ENCODE measurements around the gene MT1E. TPM values are rescaled to one million over a fixed set of nuclear protein-coding genes. Genes with fewer than 3 reads are reported as not detected.

The MT1E gene
- total RNA-seq, 5 donors from 2014 or later (not counting 1 experiment from before 2014, with no cell fraction given): 1.9 to 10.8 (median 6.1) TPM

DNA sequence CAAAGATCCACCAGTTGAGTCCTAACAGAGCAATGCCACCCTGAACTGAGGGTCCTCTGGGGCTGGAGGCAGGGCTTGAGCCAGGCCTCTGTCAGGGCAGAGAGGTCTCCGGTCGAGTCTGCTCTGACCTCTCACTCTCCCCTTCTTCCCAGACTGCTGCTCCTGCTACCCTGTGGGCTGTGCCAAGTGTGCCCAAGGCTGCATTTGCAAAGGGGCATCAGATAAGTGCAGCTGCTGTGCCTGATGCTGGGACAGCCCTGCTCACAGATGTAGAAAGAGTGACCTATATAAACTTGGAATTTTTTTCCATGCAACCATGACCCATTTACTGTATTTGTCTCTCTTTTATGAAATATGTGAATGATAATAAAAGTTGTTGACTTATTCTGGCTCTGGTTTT, 23.7 kb downstream of the MT1E start:
- DNase-seq (no peak), ATAC-seq (replicated peaks in 1 of 4) (no peak)
- Histone ChIP-seq H3K4me1 (ENCODE audit: control insufficient read depth in 1 of 2, extremely low read depth in 1 of 2, insufficient read depth in 2 of 2, low read length in 2 of 2) (peaks cover 0 to 2% of the 10 kb centered on the region in 2 experiments), H3K27me3 (replicated peaks in 1 of 2; ENCODE audit: control insufficient read depth in 2 of 2, extremely low read depth in 1 of 2, insufficient read depth in 2 of 2, low read length in 1 of 2) (peaks cover 31 to 50% of the 10 kb centered on the region in 2 experiments), H3K9me3 (no peaks in the 10 kb centered on the region), H3K27ac (ENCODE audit: low read length) (no peak overlapping the region), H3K36me3 (ENCODE audit: control insufficient read depth in 2 of 2, extremely low read depth in 1 of 2, insufficient read depth in 1 of 2, low read length in 1 of 2) (no peaks in the 10 kb centered on the region), H3K4me3 (ENCODE audit: control insufficient read depth in 1 of 2, extremely low read depth in 1 of 2, low read length in 1 of 2) (no peak overlapping the region)
- no CpG with 5 or more reads among the region's 2 CpGs for WGBS (ENCODE audit: insufficient coverage)
- H3K4me1 Mint-ChIP-seq: peaks cover 1 to 4% (median 2%) of the 10 kb centered on the region in 3 donors
- POLR2A ChIA-PET: no interaction called here
- CTCF ChIA-PET: no interaction called here
- H3K27me3 Mint-ChIP-seq: peaks cover 17 to 26% of the 10 kb centered on the region in 2 donors
- H3K4me3 Mint-ChIP-seq: no peak overlapping the region
- no peak overlapping the region for H3K27ac Mint-ChIP-seq
- no peaks in the 10 kb centered on the region for H3K9me3 Mint-ChIP-seq
- no peaks in the 10 kb centered on the region for H3K36me3 Mint-ChIP-seq

GRCh38 chr16:56649820-56650219, 24.2 kb downstream of the MT1E start:
- Histone ChIP-seq H3K4me1 (ENCODE audit: control insufficient read depth in 1 of 2, extremely low read depth in 1 of 2, insufficient read depth in 2 of 2, low read length in 2 of 2) (no peaks in the 10 kb centered on the region), H3K4me3 (ENCODE audit: control insufficient read depth in 1 of 2, extremely low read depth in 1 of 2, low read length in 1 of 2) (no peak overlapping the region), H3K9me3 (no peaks in the 10 kb centered on the region), H3K27ac (ENCODE audit: low read length) (no peak overlapping the region), H3K27me3 (replicated peaks in 1 of 2; ENCODE audit: control insufficient read depth in 2 of 2, extremely low read depth in 1 of 2, insufficient read depth in 2 of 2, low read length in 1 of 2) (peaks cover 33 to 50% of the 10 kb centered on the region in 2 experiments), H3K36me3 (ENCODE audit: control insufficient read depth in 2 of 2, extremely low read depth in 1 of 2, insufficient read depth in 1 of 2, low read length in 1 of 2) (no peaks in the 10 kb centered on the region)
- no peaks in the 10 kb centered on the region for H3K9me3 Mint-ChIP-seq
- WGBS (ENCODE audit: insufficient coverage): no CpG with 5 or more reads among the region's 3 CpGs
- peaks cover 17 to 27% of the 10 kb centered on the region in 2 donors for H3K27me3 Mint-ChIP-seq
- DNase-seq (no peak), ATAC-seq (replicated peaks in 1 of 4) (no peak)
- H3K4me3 Mint-ChIP-seq: no peak overlapping the region
- no peaks in the 10 kb centered on the region for H3K36me3 Mint-ChIP-seq
- no peaks in the 10 kb centered on the region for H3K4me1 Mint-ChIP-seq
- H3K27ac Mint-ChIP-seq: no peak overlapping the region
- ChIA-PET POLR2A (interaction anchor here in 1 of 2 donors (0.6 kb wide), 1 partner anchor 24 kb away, joined by 3 read pairs; the partner anchor contains the start of gene MT1E), CTCF (no interaction called here)

GRCh38 chr16:56651586-56651985, 26.0 kb downstream of the MT1E start, which contains the start of gene MT1B:
TSS of gene MT1B (plus strand) at chr16:56651886. CDS start at chr16:56651954, 68 bp downstream.
- CTCF ChIA-PET: interaction anchor here in 1 of 2 donors (1.5 kb wide), 1 partner anchor 50 kb away, joined by 5 read pairs; no protein-coding TSS in a partner anchor
- Mint-ChIP-seq H3K4me3 (no peak within 1 kb of the TSS), H3K4me1 (no peaks in the 10 kb centered on the region), H3K27me3 (peaks cover 17 to 29% of the 10 kb centered on the region in 2 donors), H3K27ac (no peak within 1 kb of the TSS), H3K9me3 (no peaks in the 10 kb centered on the region), H3K36me3 (no peaks in the 10 kb centered on the region)
- Histone ChIP-seq H3K36me3 (ENCODE audit: control insufficient read depth in 2 of 2, extremely low read depth in 1 of 2, insufficient read depth in 1 of 2, low read length in 1 of 2) (no peaks in the 10 kb centered on the region), H3K27ac (ENCODE audit: low read length) (no peak within 1 kb of the TSS), H3K4me3 (ENCODE audit: control insufficient read depth in 1 of 2, extremely low read depth in 1 of 2, low read length in 1 of 2) (no peak within 1 kb of the TSS), H3K27me3 (replicated peaks in 1 of 2; ENCODE audit: control insufficient read depth in 2 of 2, extremely low read depth in 1 of 2, insufficient read depth in 2 of 2, low read length in 1 of 2) (peaks cover 20 to 47% of the 10 kb centered on the region in 2 experiments), H3K9me3 (no peaks in the 10 kb centered on the region), H3K4me1 (ENCODE audit: control insufficient read depth in 1 of 2, extremely low read depth in 1 of 2, insufficient read depth in 2 of 2, low read length in 2 of 2) (no peaks in the 10 kb centered on the region)
- POLR2A ChIA-PET: no interaction called here
- no peak for DNase-seq
- WGBS (ENCODE audit: insufficient coverage): 71% methylated on average over 5 of the region's 7 CpGs
- no peak for ATAC-seq (replicated peaks in 1 of 4)

DNA sequence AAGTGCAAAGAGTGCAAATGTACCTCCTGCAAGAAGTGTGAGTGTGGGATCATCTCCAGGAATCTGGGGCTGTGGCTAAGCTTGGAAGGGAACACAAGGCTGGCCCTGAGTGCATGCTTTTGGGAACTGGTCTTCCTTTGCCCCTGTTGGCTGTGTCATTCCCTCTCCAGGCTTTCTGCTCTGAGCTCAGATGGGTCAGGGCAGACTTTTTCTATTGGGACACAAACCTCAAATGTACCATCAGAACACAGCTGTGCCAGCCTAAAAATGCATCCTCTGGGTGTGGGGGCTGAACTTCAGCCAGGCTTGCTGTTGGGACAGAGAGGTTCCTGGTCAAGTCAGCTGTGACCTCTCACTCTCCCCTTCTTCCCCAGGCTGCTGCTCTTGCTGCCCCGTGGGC, 27.0 kb downstream of the MT1E start:
- Mint-ChIP-seq H3K36me3 (no peaks in the 10 kb centered on the region), H3K4me3 (no peak overlapping the region), H3K27me3 (peaks cover 12 to 24% of the 10 kb centered on the region in 2 donors), H3K4me1 (peaks cover 3 to 4% (median 3%) of the 10 kb centered on the region in 3 donors), H3K27ac (no peak overlapping the region), H3K9me3 (no peaks in the 10 kb centered on the region)
- Histone ChIP-seq H3K4me1 (ENCODE audit: control insufficient read depth in 1 of 2, extremely low read depth in 1 of 2, insufficient read depth in 2 of 2, low read length in 2 of 2) (peaks cover 0 to 5% of the 10 kb centered on the region in 2 experiments), H3K27me3 (replicated peaks in 1 of 2; ENCODE audit: control insufficient read depth in 2 of 2, extremely low read depth in 1 of 2, insufficient read depth in 2 of 2, low read length in 1 of 2) (peaks cover 11 to 44% of the 10 kb centered on the region in 2 experiments), H3K27ac (ENCODE audit: low read length) (no peak overlapping the region), H3K36me3 (ENCODE audit: control insufficient read depth in 2 of 2, extremely low read depth in 1 of 2, insufficient read depth in 1 of 2, low read length in 1 of 2) (no peaks in the 10 kb centered on the region), H3K9me3 (no peaks in the 10 kb centered on the region), H3K4me3 (ENCODE audit: control insufficient read depth in 1 of 2, extremely low read depth in 1 of 2, low read length in 1 of 2) (no peak overlapping the region)
- ATAC-seq (replicated peaks in 1 of 4): no peak
- ChIA-PET CTCF (interaction anchor here in 1 of 2 donors (1.5 kb wide), 1 partner anchor 49 kb away, joined by 5 read pairs; no protein-coding TSS in a partner anchor), POLR2A (no interaction called here)
- DNase-seq: no peak
- WGBS (ENCODE audit: insufficient coverage): 100% methylated on average over 1 of the region's 1 CpG

DNA sequence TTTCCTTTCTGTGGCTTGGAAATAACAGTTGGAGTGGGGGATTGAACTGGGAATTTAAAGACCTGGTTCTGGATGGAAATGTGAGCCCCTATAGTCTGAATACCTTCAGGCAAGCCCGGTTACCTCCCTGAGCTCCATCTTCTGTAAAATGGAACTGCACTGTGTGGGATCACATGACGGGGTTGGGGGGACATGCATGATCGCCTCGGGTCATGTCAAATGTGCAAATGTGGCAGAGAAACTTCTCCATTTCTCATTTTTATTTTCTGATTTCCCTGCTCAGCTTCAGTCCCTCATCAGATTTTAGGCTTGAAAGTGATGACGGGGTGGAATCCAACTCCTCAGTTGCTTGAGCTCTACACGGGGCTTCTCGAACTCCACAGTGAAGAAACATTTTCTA, 27.6 kb downstream of the MT1E start:
- 100% methylated on average over 2 of the region's 7 CpGs for WGBS (ENCODE audit: insufficient coverage)
- Mint-ChIP-seq H3K4me1 (peaks cover 7 to 9% (median 7%) of the 10 kb centered on the region in 3 donors), H3K27me3 (peaks cover 12 to 24% of the 10 kb centered on the region in 2 donors), H3K36me3 (no peaks in the 10 kb centered on the region), H3K9me3 (no peaks in the 10 kb centered on the region), H3K27ac (no peak overlapping the region), H3K4me3 (no peak overlapping the region)
- ChIA-PET CTCF (interaction anchor here in 1 of 2 donors (0.6 kb wide), 1 partner anchor 18 kb away, joined by 3 read pairs; no protein-coding TSS in a partner anchor), POLR2A (interaction anchor here in 1 of 2 donors (0.6 kb wide), 2 partner anchors 29 to 294 kb away, joined by 3 to 7 read pairs; no protein-coding TSS in a partner anchor)
- Histone ChIP-seq H3K4me1 (ENCODE audit: control insufficient read depth in 1 of 2, extremely low read depth in 1 of 2, insufficient read depth in 2 of 2, low read length in 2 of 2) (peaks cover 3 to 11% of the 10 kb centered on the region in 2 experiments), H3K9me3 (no peaks in the 10 kb centered on the region), H3K4me3 (ENCODE audit: control insufficient read depth in 1 of 2, extremely low read depth in 1 of 2, low read length in 1 of 2) (no peak overlapping the region), H3K27me3 (replicated peaks in 1 of 2; ENCODE audit: control insufficient read depth in 2 of 2, extremely low read depth in 1 of 2, insufficient read depth in 2 of 2, low read length in 1 of 2) (peaks cover 11 to 37% of the 10 kb centered on the region in 2 experiments), H3K27ac (ENCODE audit: low read length) (no peak overlapping the region), H3K36me3 (ENCODE audit: control insufficient read depth in 2 of 2, extremely low read depth in 1 of 2, insufficient read depth in 1 of 2, low read length in 1 of 2) (no peaks in the 10 kb centered on the region)
- DNase-seq: no peak
- ATAC-seq (replicated peaks in 1 of 4): no peak

- H3K27me3 Mint-ChIP-seq: peaks cover 0 to 8% of the 10 kb centered on the region in 2 donors
- Histone ChIP-seq H3K27ac (ENCODE audit: low read length) (peak within 1 kb of the TSS; percentile 47), H3K4me3 (ENCODE audit: control insufficient read depth in 1 of 2, extremely low read depth in 1 of 2, low read length in 1 of 2) (peak within 1 kb of the TSS; percentile 71 to 79), H3K27me3 (replicated peaks in 1 of 2; ENCODE audit: control insufficient read depth in 2 of 2, extremely low read depth in 1 of 2, insufficient read depth in 2 of 2, low read length in 1 of 2) (peaks cover 3 to 16% of the 10 kb centered on the region in 2 experiments), H3K36me3 (ENCODE audit: control insufficient read depth in 2 of 2, extremely low read depth in 1 of 2, insufficient read depth in 1 of 2, low read length in 1 of 2) (no peaks in the 10 kb centered on the region), H3K9me3 (no peaks in the 10 kb centered on the region), H3K4me1 (ENCODE audit: control insufficient read depth in 1 of 2, extremely low read depth in 1 of 2, insufficient read depth in 2 of 2, low read length in 2 of 2) (peaks cover 3 to 28% of the 10 kb centered on the region in 2 experiments)
- peaks cover 27 to 30% (median 27%) of the 10 kb centered on the region in 3 donors for H3K4me1 Mint-ChIP-seq
- ChIA-PET POLR2A (interaction anchor here in 1 of 2 donors (0.6 kb wide), 2 partner anchors 32 to 81 kb away, joined by 8 to 9 read pairs; partner anchors contain the start of gene MT1E), CTCF (interaction anchor here in 1 of 2 donors (0.6 kb wide), 1 partner anchor 82 kb away, joined by 3 read pairs; no protein-coding TSS in a partner anchor)
- peak within 1 kb of the TSS; percentile 92 to 93 for H3K27ac Mint-ChIP-seq
- no peaks in the 10 kb centered on the region for H3K9me3 Mint-ChIP-seq
- H3K4me3 Mint-ChIP-seq: peak within 1 kb of the TSS; percentile 91 to 97 (median 97)
- no peaks in the 10 kb centered on the region for H3K36me3 Mint-ChIP-seq
- WGBS (ENCODE audit: insufficient coverage): 1% methylated on average over 44 of the region's 46 CpGs
- ATAC-seq (replicated peaks in 1 of 4) (peak; percentile 85 to 89 (median 86)), DNase-seq (peak; percentile 23 to 75 (median 60))
Observed at GRCh38 chr16:56657555-56658326, 32.2 kb downstream of the MT1E start, which contains the start of gene MT1F. TSS of gene MT1F (plus strand) at chr16:56657959. CDS start at chr16:56658059, 100 bp downstream.
